GM10248 (cell line): ENCODE results near the gene RARRES2.

Experiments
- CTCF ChIA-PET: fragments of 300-600 bp; sonication (Branson Sonifier 250); formaldehyde crosslinking; extraction: SDS; loops from one replicate; lab custom pipeline; 2021; ENCODE audit warnings: antibody characterized with exemption; lab: Yijun Ruan, JAX
- POLR2A ChIA-PET: fragments of 350-650 bp; sonication (Branson Sonifier 250); formaldehyde crosslinking; extraction: SDS; loops from one replicate; lab custom pipeline; 2020; ENCODE audit warnings: antibody characterized with exemption; lab: Yijun Ruan, JAX
- DNase-seq: peaks from one replicate; pipeline ENCODE4 v3.0.0; 2012; ENCODE audit errors: extremely low spot score
- CTCF ChIP-seq: IDR thresholded peaks from 2 replicates; pipeline ENCODE4 v1.5.1; 2012; ENCODE audit warnings: mild to moderate bottlenecking, low read depth; ENCODE audit errors: extremely low read depth, missing control alignments, control extremely low read depth

RARRES2 gene

GRCh38 chr7:150338166-150338829 lies 3.1 kb downstream of the RARRES2 start:
- CTCF ChIA-PET, result interaction anchor here (1.2 to 1.8 kb wide), 2 partner anchors 11 to 18 kb away, joined by 3 to 7 read pairs; no protein-coding TSS in a partner anchor
- no peak for TF ChIP-seq CTCF
- no peak for DNase-seq
- POLR2A ChIA-PET, result interaction anchor here (0.5 kb wide), 1 partner anchor 12 kb away, joined by 11 read pairs; no protein-coding TSS in a partner anchor

- CTCF ChIA-PET, result interaction anchor here (1.1 to 1.8 kb wide), 3 partner anchors 9 to 19 kb away, joined by 3 to 7 read pairs (median 4); no protein-coding TSS in a partner anchor
Observed at GRCh38 chr7:150337659-150338081, 3.8 kb downstream of the RARRES2 start.

GRCh38 chr7:150337179-150337578 lies 4.2 kb downstream of the RARRES2 start:
- POLR2A ChIA-PET, result no interaction called here
- DNase-seq, result no peak
- CTCF ChIA-PET, result interaction anchor here (1.1 to 1.8 kb wide), 2 partner anchors 9 to 19 kb away, joined by 4 to 7 read pairs; no protein-coding TSS in a partner anchor
- TF ChIP-seq CTCF, result no peak

More at GRCh38 chr7:150337659-150338081, 3.8 kb downstream of the RARRES2 start:
- TF ChIP-seq CTCF, result no peak
- no peak for DNase-seq
- POLR2A ChIA-PET, result no interaction called here

- POLR2A ChIA-PET, result no interaction called here
- DNase-seq, result no peak
- no peak for TF ChIP-seq CTCF
- CTCF ChIA-PET, result interaction anchor here (0.9 to 1.8 kb wide), 3 partner anchors 10 to 20 kb away, joined by 3 to 7 read pairs (median 4); no protein-coding TSS in a partner anchor
Observed at GRCh38 chr7:150336746-150337145, 4.7 kb downstream of the RARRES2 start.

- ChIA-PET CTCF (interaction anchor here (0.9 to 1.2 kb wide), 5 partner anchors 9 to 33 kb away, joined by 3 to 4 read pairs (median 3); partner anchors contain the start of gene REPIN1), POLR2A (no interaction called here)
- TF ChIP-seq CTCF, result no peak
- no peak for DNase-seq
Observed at GRCh38 chr7:150335774-150336112, 5.7 kb downstream of the RARRES2 start.

- no peak for DNase-seq
- ChIA-PET POLR2A (no interaction called here), CTCF (interaction anchor here (1.1 to 1.2 kb wide), 4 partner anchors 9 to 34 kb away, joined by 3 to 4 read pairs (median 3); partner anchors contain the start of gene REPIN1)
- no peak for TF ChIP-seq CTCF
Observed at GRCh38 chr7:150335108-150335773, 6.2 kb downstream of the RARRES2 start.
